Suppressor macrophage treated with lipopolysaccharide for 1 hour (primary cell): Measurements from ENCODE around the gene ZNRD2.

ENCODE experiments used
- DNase-seq, 3 donors: peaks; one replicate each; pipeline ENCODE4 v3.0.0-alpha.2; 2020 to 2022

Gene ZNRD2

GRCh38 chr11:65611758-65612603 is 41.7 kb downstream of the ZNRD2 start:
- no peak for DNase-seq

- DNase-seq: no peak
Observed at GRCh38 chr11:65612691-65613090, 42.4 kb downstream of the ZNRD2 start.

GRCh38 chr11:65613091-65613928 is 43.0 kb downstream of the ZNRD2 start:
- DNase-seq: peak in 2 of 3 donors; percentile 24 to 36

- DNase-seq: peak; percentile 100
Observed at GRCh38 chr11:65615229-65615949, 45.1 kb downstream of the ZNRD2 start, which contains the start of gene PCNX3. Gene PCNX3 (plus strand): TSS chr11:65615776. CDS start chr11:65616312, 536 bp downstream.

- peak; percentile 27 to 58 (median 33) for DNase-seq
Observed at GRCh38 chr11:65615950-65616574, 45.8 kb downstream of the ZNRD2 start.

GRCh38 chr11:65616575-65617001 is 46.3 kb downstream of the ZNRD2 start:
- DNase-seq: no peak

GRCh38 chr11:65617136-65617850 is 47.0 kb downstream of the ZNRD2 start:
- no peak for DNase-seq

- no peak for DNase-seq
Observed at GRCh38 chr11:65617990-65618751, 47.9 kb downstream of the ZNRD2 start.

GRCh38 chr11:65618763-65619162 is 48.5 kb downstream of the ZNRD2 start:
- DNase-seq: no peak

GRCh38 chr11:65619281-65619928 is 49.1 kb downstream of the ZNRD2 start:
- DNase-seq: no peak

- no peak for DNase-seq
Observed at GRCh38 chr11:65620666-65621065, 50.4 kb downstream of the ZNRD2 start.

GRCh38 chr11:65621460-65621859 is 51.2 kb downstream of the ZNRD2 start:
- no peak for DNase-seq
